Tibial artery (tissue), 4 donors: ENCODE measurements around the gene DNAJC15.
"Not testable (repeated sequence)": the region's sequence is repeated elsewhere in the genome, so short reads cannot be mapped to it uniquely, and the experiment has no call there.

Experiments used
- DNase-seq, 2 donors: peaks; one replicate each; pipeline ENCODE4 v3.0.0-alpha.2; 2019
- H3K27ac ChIP-seq, 2 donors: fragments of 200-600 bp; sonication (generic) in 1 of 2; 1 replicate in 1 of 2; 2 replicates in 1 of 2; pipeline ENCODE4 v1.5.1; 2018 to 2019; ENCODE audit warnings: mild to moderate bottlenecking in 1 of 2
- H3K27me3 ChIP-seq, 2 donors: fragments of 200-600 bp; sonication (generic) in 1 of 2; one replicate each; pipeline versions ENCODE4 v1.5.1 to v1.6.0; 2016 to 2019
- H3K36me3 ChIP-seq, 3 donors: fragments of 200-600 bp; sonication (generic) in 2 of 3; one replicate each; pipeline ENCODE4 v1.5.1; 2016 to 2019; ENCODE audit warnings: mild to moderate bottlenecking in 2 of 3
- H3K4me1 ChIP-seq, 4 donors: fragments of 200-600 bp; sonication (generic) in 2 of 4; 1 replicate in 3 of 4; 2 replicates in 1 of 4; pipeline ENCODE4 v1.5.1; 2016 to 2019
- H3K4me3 ChIP-seq, 2 donors: fragments of 200-600 bp; sonication (generic) in 1 of 2; 1 replicate in 1 of 2; 2 replicates in 1 of 2; pipeline ENCODE4 v1.5.1; 2018 to 2019; ENCODE audit warnings: mild to moderate bottlenecking in 2 of 2
- H3K9me3 ChIP-seq, 3 donors: fragments of 200-600 bp; sonication (generic) in 1 of 3; one replicate each; pipeline ENCODE4 v1.5.1; 2016 to 2019
- CTCF ChIP-seq, 2 experiments: fragments of 200-600 bp in 1 of 2; fragments of 450-650 bp in 1 of 2; IDR thresholded peaks; one replicate each; pipeline ENCODE4 v1.5.1; 2017 to 2019; ENCODE audit warnings: antibody characterized with exemption in 2 of 2, mild to moderate bottlenecking in 1 of 2, moderate library complexity in 1 of 2
- intact Hi-C: fragments of 100-400 bp; cut with DNase I; formaldehyde crosslinking; loops from one replicate; pipeline ENCODE4 v1.15.0; 2023; ENCODE audit warnings: low total_unique reads

Gene DNAJC15

GRCh38 chr13:42984026-42984425, 39.4 kb upstream of the DNAJC15 start:
- DNase-seq = no peak
- no peaks in the 10 kb centered on the region for H3K9me3 ChIP-seq
- peaks cover 0 to 4% (median 0%) of the 10 kb centered on the region in 4 donors for H3K4me1 ChIP-seq
- no peaks in the 10 kb centered on the region for H3K36me3 ChIP-seq
- H3K4me3 ChIP-seq = no peak overlapping the region
- no peak for TF ChIP-seq CTCF (IDR thresholded peaks at IDR 0.05)
- intact Hi-C loops = no loop called here
- no peak overlapping the region for H3K27ac ChIP-seq
- no peaks in the 10 kb centered on the region for H3K27me3 ChIP-seq

GRCh38 chr13:42984691-42985090, 38.7 kb upstream of the DNAJC15 start:
- TF ChIP-seq CTCF (IDR thresholded peaks at IDR 0.05) = no peak
- Histone ChIP-seq H3K27me3 (no peaks in the 10 kb centered on the region), H3K36me3 (no peaks in the 10 kb centered on the region), H3K4me3 (no peak overlapping the region), H3K9me3 (no peaks in the 10 kb centered on the region), H3K4me1 (peaks cover 0 to 4% (median 0%) of the 10 kb centered on the region in 4 donors), H3K27ac (no peak overlapping the region)
- intact Hi-C loops = no loop called here
- no peak for DNase-seq

GRCh38 chr13:42985312-42986175, 37.8 kb upstream of the DNAJC15 start:
- Histone ChIP-seq H3K4me1 (peaks cover 0 to 4% (median 0%) of the 10 kb centered on the region in 4 donors), H3K9me3 (no peaks in the 10 kb centered on the region), H3K36me3 (no peaks in the 10 kb centered on the region), H3K4me3 (no peak overlapping the region), H3K27ac (no peak overlapping the region), H3K27me3 (no peaks in the 10 kb centered on the region)
- no peak for TF ChIP-seq CTCF (IDR thresholded peaks at IDR 0.05)
- DNase-seq = peak in 1 of 2 donors; percentile 25
- intact Hi-C loops = no loop called here

GRCh38 chr13:42986176-42986574, 37.2 kb upstream of the DNAJC15 start:
- Histone ChIP-seq H3K27ac (no peak overlapping the region), H3K4me1 (peaks cover 0 to 6% (median under 1%) of the 10 kb centered on the region in 4 donors), H3K36me3 (no peaks in the 10 kb centered on the region), H3K4me3 (no peak overlapping the region), H3K9me3 (no peaks in the 10 kb centered on the region), H3K27me3 (no peaks in the 10 kb centered on the region)
- TF ChIP-seq CTCF (IDR thresholded peaks at IDR 0.05) = no peak
- intact Hi-C loops = no loop called here
- DNase-seq = no peak

- intact Hi-C loops = no loop called here
- Histone ChIP-seq H3K4me3 (no peak overlapping the region), H3K27me3 (no peaks in the 10 kb centered on the region), H3K36me3 (no peaks in the 10 kb centered on the region), H3K9me3 (no peaks in the 10 kb centered on the region), H3K27ac (no peak overlapping the region), H3K4me1 (peaks cover 0 to 13% (median 6%) of the 10 kb centered on the region in 4 donors)
- TF ChIP-seq CTCF (IDR thresholded peaks at IDR 0.05) = no peak
- DNase-seq = no peak
Observed at GRCh38 chr13:42990291-42991232, 32.8 kb upstream of the DNAJC15 start.

- H3K27ac ChIP-seq = peak overlapping the region; percentile 66 to 68
- H3K27me3 ChIP-seq, DNase-seq, intact Hi-C loops, H3K36me3 ChIP-seq, H3K9me3 ChIP-seq: not testable (repeated sequence)
- peak overlapping the region; percentile 75 to 88 for H3K4me3 ChIP-seq
- H3K4me1 ChIP-seq = peaks cover 0 to 13% (median 4%) of the 10 kb centered on the region in 4 donors
Observed at GRCh38 chr13:42991233-42991897, 32.0 kb upstream of the DNAJC15 start.
